Measurements from ENCODE around the gene HSPB8. TPM values are rescaled to one million over a fixed set of nuclear protein-coding genes. Genes with fewer than 3 reads are reported as not detected.

HSPB8 gene
- total and polyA plus RNA-seq, 2 of the 4 experiments (the other 2 are of a cell fraction): 12.9 to 25.8 TPM

GRCh38 chr12:119230807-119231206 is 52.1 kb downstream of the HSPB8 start:
- no peak overlapping the region for H4K5ac ChIP-seq (ENCODE audit: low read depth, low read length)
- intact Hi-C loops (cut with micrococcal nuclease): no loop called here

More at GRCh38 chr12:119230807-119231206, 52.1 kb downstream of the HSPB8 start:
- BruUV-seq (replicated peaks): no TSS peak
- Histone ChIP-seq H3K18ac (ENCODE audit: low read depth, low read length) (no peak overlapping the region), H2BK120ac (ENCODE audit: low read depth, low read length) (no peak overlapping the region), H2AK5ac (ENCODE audit: low read depth, low read length) (no peak overlapping the region), H3K4me3 (ENCODE audit: insufficient read depth, low read depth, low read length) (no peak overlapping the region), H3K9ac (ENCODE audit: low read depth, low read length) (no peak overlapping the region), H3K23ac (ENCODE audit: low read depth, low read length) (no peak overlapping the region), H4K20me1 (ENCODE audit: insufficient read depth, low read length) (no peaks in the 10 kb centered on the region), H3K27me3 (ENCODE audit: control insufficient read depth, insufficient read depth, low read length) (no peaks in the 10 kb centered on the region), H3K4ac (ENCODE audit: low read depth, low read length) (no peak overlapping the region), H2AK9ac (replicated peaks; ENCODE audit: low read depth, low read length, poor library complexity) (no peak overlapping the region), H4K91ac (ENCODE audit: insufficient read depth, low read depth, low read length) (no peak overlapping the region), H2BK20ac (ENCODE audit: low read depth, low read length) (no peak overlapping the region), H3K36me3 (ENCODE audit: control insufficient read depth, insufficient read depth, low read length) (no peaks in the 10 kb centered on the region), H3K9me1 (ENCODE audit: insufficient read depth, low read length) (no peaks in the 10 kb centered on the region), H3K4me1 (ENCODE audit: control insufficient read depth, insufficient read depth, low read length) (no peaks in the 10 kb centered on the region), H3K9me3 (ENCODE audit: control insufficient read depth, insufficient read depth, low read length) (0 out of 2 replicates have a peak, but pooled peaks cover 2% of the 10 kb centered on the region), H3K27ac (ENCODE audit: insufficient read depth, low read length) (no peak overlapping the region), H2AFZ (replicated peaks; ENCODE audit: low read length, poor library complexity) (no peak overlapping the region), H4K8ac (ENCODE audit: low read depth in 2 of 2, low read length in 2 of 2) (no peak overlapping the region), H2BK15ac (ENCODE audit: low read depth, low read length) (no peak overlapping the region), H3K79me1 (ENCODE audit: low read depth in 1 of 2, low read length in 2 of 2) (no peaks in the 10 kb centered on the region), H3K56ac (ENCODE audit: extremely low read depth, insufficient read depth, low read length) (no peak overlapping the region), H3K4me2 (ENCODE audit: low read depth, low read length) (no peak overlapping the region), H3K14ac (replicated peaks; ENCODE audit: low read depth, low read length) (no peak overlapping the region), H2BK5ac (ENCODE audit: low read depth, low read length, poor library complexity, severe bottlenecking) (no peak overlapping the region)
- WGBS, 2 experiments (ENCODE audit: extremely low coverage in 2 of 2, insufficient read length in 1 of 2): 69% methylated on average over 3 of the region's 5 CpGs; no CpG with 5 or more reads in 1 of the 2 experiments
- DNase-seq (no peak), ATAC-seq (ENCODE audit: low read depth) (no peak)
- TF ChIP-seq BHLHE40 (IDR thresholded peaks at IDR 0.05; ENCODE audit: low read depth, low read length): no peak
- TF ChIP-seq POLR2A (IDR thresholded peaks at IDR 0.05; ENCODE audit: low read depth, low read length): no peak
- no peak for TF ChIP-seq SMC3 (IDR thresholded peaks at IDR 0.05; ENCODE audit: low read depth, low read length)
- in situ Hi-C loops (cut with MboI; ENCODE audit: low sequenced_read_pairs): no loop called here
- ChIA-PET CTCF (no interaction called here), POLR2A (ENCODE audit: unreplicated experiment) (no interaction called here)
- dilution Hi-C loops (cut with HindIII; ENCODE audit: low sequenced_read_pairs, unreplicated experiment): no loop called here

All from IMR-90 (cell line).